Liver (tissue), 9 donors: ENCODE measurements around the gene RALY. TPM values are rescaled to one million over a fixed set of nuclear protein-coding genes. Genes with fewer than 3 reads are reported as not detected.

ENCODE experiments used
- DNase-seq: peaks from one replicate; pipeline ENCODE4 v3.0.0-alpha.2; 2017; ENCODE audit warnings: low spot score
- H3K27ac ChIP-seq, 2 donors: one replicate each; pipeline ENCODE4 v1.7.0; 2013; ENCODE audit warnings: inconsistent platforms in 2 of 2, low read length in 2 of 2, control low read depth in 1 of 2, low read depth in 1 of 2, mild to moderate bottlenecking in 1 of 2
- H3K27me3 ChIP-seq, 4 donors: one replicate each; pipeline versions ENCODE4 v1.6.1 to v1.7.0; 2013; ENCODE audit warnings: low read length in 3 of 4, inconsistent platforms in 1 of 4, mild to moderate bottlenecking in 1 of 4, moderate library complexity in 1 of 4; ENCODE audit not compliant: control insufficient read depth in 4 of 4, insufficient read depth in 4 of 4
- H3K36me3 ChIP-seq, 4 donors: one replicate each; pipeline versions ENCODE4 v1.6.1 to v1.7.0; 2013; ENCODE audit warnings: low read length in 3 of 4, mild to moderate bottlenecking in 3 of 4, low read depth in 1 of 4, moderate library complexity in 1 of 4; ENCODE audit not compliant: control insufficient read depth in 4 of 4, insufficient read depth in 3 of 4
- H3K4me1 ChIP-seq, 4 donors: one replicate each; pipeline versions ENCODE4 v1.6.1 to v1.7.0; 2013; ENCODE audit warnings: low read length in 3 of 4, mild to moderate bottlenecking in 3 of 4, moderate library complexity in 1 of 4; ENCODE audit not compliant: control insufficient read depth in 4 of 4, insufficient read depth in 4 of 4
- H3K4me3 ChIP-seq, 3 donors: one replicate each; pipeline versions ENCODE4 v1.6.1 to v1.7.0; 2013; ENCODE audit warnings: low read length in 3 of 3, control low read depth in 1 of 3, low read depth in 1 of 3, mild to moderate bottlenecking in 1 of 3
- H3K9ac ChIP-seq, 2 donors: one replicate each; pipeline ENCODE4 v1.7.0; 2013; ENCODE audit warnings: low read length in 2 of 2, mild to moderate bottlenecking in 2 of 2, moderate library complexity in 2 of 2, control low read depth in 1 of 2, low read depth in 1 of 2
- H3K9me3 ChIP-seq, 4 donors: one replicate each; pipeline versions ENCODE4 v1.6.1 to v1.7.0; 2013; ENCODE audit warnings: low read length in 3 of 4; ENCODE audit not compliant: control insufficient read depth in 4 of 4
- ATF3 ChIP-seq: IDR thresholded peaks from 2 replicates; pipeline ENCODE4 v1.6.1; 2016; ENCODE audit warnings: antibody characterized with exemption
- FOXA2 ChIP-seq: IDR thresholded peaks from 2 replicates; pipeline ENCODE4 v1.6.1; 2016; ENCODE audit warnings: antibody characterized with exemption
- GABPA ChIP-seq, 2 donors: IDR thresholded peaks in 1 of 2; conservative IDR thresholded peaks in 1 of 2; 2 replicates each; pipeline ENCODE4 v1.6.1; 2016; ENCODE audit warnings: antibody characterized with exemption in 2 of 2, mild to moderate bottlenecking in 1 of 2, moderate library complexity in 1 of 2
- HNF4A ChIP-seq, 2 donors: conservative IDR thresholded peaks; 2 replicates each; pipeline ENCODE4 v1.6.1; 2016; ENCODE audit warnings: antibody characterized with exemption in 2 of 2, mild to moderate bottlenecking in 2 of 2
- HNF4G ChIP-seq: IDR thresholded peaks from 2 replicates; pipeline ENCODE4 v1.6.1; 2016; ENCODE audit warnings: antibody characterized with exemption
- JUND ChIP-seq, 2 donors: IDR thresholded peaks; 2 replicates each; pipeline ENCODE4 v1.6.1; 2016; ENCODE audit warnings: antibody characterized with exemption in 2 of 2
- MAX ChIP-seq: IDR thresholded peaks from 2 replicates; pipeline ENCODE4 v1.6.1; 2016; ENCODE audit warnings: antibody characterized with exemption
- RAD21 ChIP-seq, 2 donors: IDR thresholded peaks; 2 replicates each; pipeline ENCODE4 v1.6.1; 2016; ENCODE audit warnings: antibody characterized with exemption in 2 of 2, mild to moderate bottlenecking in 2 of 2
- REST ChIP-seq: IDR thresholded peaks from 2 replicates; pipeline ENCODE4 v1.6.1; 2016; ENCODE audit warnings: antibody characterized with exemption, mild to moderate bottlenecking
- RXRA ChIP-seq, 2 donors: IDR thresholded peaks; 2 replicates each; pipeline ENCODE4 v1.6.1; 2017 to 2018; ENCODE audit warnings: antibody characterized with exemption in 2 of 2, mild to moderate bottlenecking in 1 of 2
- YY1 ChIP-seq: IDR thresholded peaks from 2 replicates; pipeline ENCODE4 v1.6.1; 2016; ENCODE audit warnings: antibody characterized with exemption, mild to moderate bottlenecking
- ZBTB33 ChIP-seq: IDR thresholded peaks from 2 replicates; pipeline ENCODE4 v1.6.1; 2016; ENCODE audit warnings: antibody characterized with exemption
- WGBS: extraction: QIAGEN DNeasy Blood & Tissue Kit; methylation state at CpG from one replicate; pipeline ENCODE4 v1.1.7; 2013; 5-methylcytosine and 5-hydroxymethylcytosine counted together
- polyA plus RNA-seq, 2 donors: library from polyadenylated mRNA; stranded (reverse) in 1 of 2; unstranded in 1 of 2; fragments of 200-250 nt in 1 of 2; fragments of >200 nt in 1 of 2; fragmentation: Nextera tagmentation in 1 of 2; extraction: Ambion mirVana in 1 of 2; gene quantifications; one replicate each; pipeline versions ENCODE4 v1.2.1 to v1.2.3, GENCODE V29; 2013 to 2015
- total RNA-seq, 2 donors: library from RNA; depleted of rRNA; stranded (reverse); fragments of >200 nt; gene quantifications; one replicate each; pipeline ENCODE4 v1.2.3, GENCODE V29; 2014
- donor health status: healthy.
- donor health status: healthy.
- donor health status: healthy.
- donor health status: healthy.
- donor health status: healthy.

RALY gene
- total and polyA plus RNA-seq, 4 donors = 23.1 to 47.4 (median 33.3) TPM

- peaks cover 3 to 22% (median 14%) of the 10 kb centered on the region in 4 donors for H3K4me1 ChIP-seq
- WGBS = 56% methylated on average over 2 of the region's 2 CpGs
- no peak overlapping the region for H3K27ac ChIP-seq
- DNase-seq = no peak
- no peak overlapping the region for H3K4me3 ChIP-seq
- H3K27me3 ChIP-seq = no peaks in the 10 kb centered on the region
- no peak for TF ChIP-seq RXRA (IDR thresholded peaks at IDR 0.05)
- TF ChIP-seq HNF4A (conservative IDR thresholded peaks at IDR 0.05) = no peak
- no peak for TF ChIP-seq REST
- no peak for TF ChIP-seq RAD21 (IDR thresholded peaks at IDR 0.05)
- TF ChIP-seq MAX = no peak
- no peak for TF ChIP-seq ZBTB33
- TF ChIP-seq GABPA (IDR thresholded peaks at IDR 0.05 in 1 of 2, conservative IDR thresholded peaks at IDR 0.05 in 1 of 2) = no peak
- no peak for TF ChIP-seq JUND (IDR thresholded peaks at IDR 0.05)
- TF ChIP-seq HNF4G = no peak
- no peak for TF ChIP-seq YY1
- H3K9me3 ChIP-seq = no peaks in the 10 kb centered on the region
- no peaks in the 10 kb centered on the region for H3K36me3 ChIP-seq
- no peak overlapping the region for H3K9ac ChIP-seq
Measured at GRCh38 chr20:34004227-34004626, 10.5 kb downstream of the RALY start.

GRCh38 chr20:34004790-34005457 lies 11.2 kb downstream of the RALY start:
- no peak for DNase-seq
- 68% methylated on average over 11 of the region's 11 CpGs for WGBS
- Histone ChIP-seq H3K4me3 (no peak overlapping the region), H3K9me3 (no peaks in the 10 kb centered on the region), H3K9ac (no peak overlapping the region), H3K36me3 (no peaks in the 10 kb centered on the region), H3K4me1 (peaks cover 5 to 23% (median 17%) of the 10 kb centered on the region in 4 donors), H3K27ac (no peak overlapping the region), H3K27me3 (no peaks in the 10 kb centered on the region)
- TF ChIP-seq HNF4A (conservative IDR thresholded peaks at IDR 0.05) (no peak), RAD21 (IDR thresholded peaks at IDR 0.05) (no peak)

- peaks cover 9 to 25% (median 19%) of the 10 kb centered on the region in 4 donors for H3K4me1 ChIP-seq
- no peak overlapping the region for H3K4me3 ChIP-seq
- no peaks in the 10 kb centered on the region for H3K36me3 ChIP-seq
- WGBS = 94% methylated on average over 2 of the region's 2 CpGs
- TF ChIP-seq GABPA (IDR thresholded peaks at IDR 0.05 in 1 of 2, conservative IDR thresholded peaks at IDR 0.05 in 1 of 2) (no peak), HNF4G (no peak), FOXA2 (no peak), ATF3 (no peak), RAD21 (IDR thresholded peaks at IDR 0.05) (no peak)
- no peak overlapping the region for H3K27ac ChIP-seq
- H3K27me3 ChIP-seq = no peaks in the 10 kb centered on the region
- DNase-seq = no peak
- no peaks in the 10 kb centered on the region for H3K9me3 ChIP-seq
- no peak overlapping the region for H3K9ac ChIP-seq
Measured at GRCh38 chr20:34006619-34007018, 12.9 kb downstream of the RALY start.
